Esophagus mucosa (tissue), 1 donor: ENCODE data around the gene C11orf68. TPM values are rescaled to one million over a fixed set of nuclear protein-coding genes. Genes with fewer than 3 reads are reported as not detected.
"Not testable (repeated sequence)": the region's sequence is repeated elsewhere in the genome, so short reads cannot be mapped to it uniquely, and the experiment has no call there.

Source experiments
- ATAC-seq: fragments of 200-7000 bp; cut with Tn5 transposase; one replicate; pipeline ENCODE4 v1.9.1; 2020
- total RNA-seq: library from RNA; stranded (reverse); gene quantifications from one replicate; pipeline ENCODE4 v1.2.4, GENCODE V29; 2023
- donor health status: DM: yes; HTN: yes; CAD: no.

Gene C11orf68
- 16.9 TPM for total RNA-seq

GRCh38 chr11:65918211-65919140, at the start of gene C11orf68:
Gene C11orf68, minus strand, starts transcription at chr11:65919062. Its CDS starts 31 bp downstream, at chr11:65919031.
- no peak for ATAC-seq

DNA sequence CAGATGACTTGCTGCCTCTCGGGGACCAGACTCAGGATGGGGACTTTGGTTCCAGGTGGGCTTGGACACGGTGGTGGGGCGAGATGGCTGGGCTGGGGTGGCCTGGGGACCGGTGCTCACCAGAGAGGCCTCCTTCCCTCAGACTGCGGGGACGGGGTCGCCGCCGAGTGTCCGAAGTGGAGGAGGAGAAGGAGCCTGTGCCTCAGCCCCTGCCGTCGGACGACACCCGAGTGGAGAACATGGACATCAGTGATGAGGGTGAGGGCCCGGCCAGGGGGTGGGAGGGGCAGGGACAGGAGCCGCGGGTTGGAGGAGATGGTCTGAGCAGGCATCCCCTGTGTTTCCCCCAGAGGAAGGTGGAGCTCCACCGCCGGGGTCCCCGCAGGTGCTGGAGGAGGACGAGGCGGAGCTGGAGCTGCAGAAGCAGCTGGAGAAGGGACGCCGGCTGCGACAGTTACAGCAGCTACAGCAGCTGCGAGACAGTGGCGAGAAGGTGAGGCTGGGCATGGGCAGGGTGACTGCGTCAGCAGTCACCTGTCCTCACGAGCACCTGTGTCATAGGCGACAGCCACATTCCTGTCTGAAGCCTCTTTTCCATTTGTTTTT, 48.6 kb upstream of the C11orf68 start:
- no peak for ATAC-seq

- no peak for ATAC-seq
These were observed 47.3 kb upstream of the C11orf68 start for GRCh38 chr11:65965986-65966762.

GRCh38 chr11:65964906-65965305, 46.0 kb upstream of the C11orf68 start:
- ATAC-seq: no peak

GRCh38 chr11:65962141-65962564, 43.3 kb upstream of the C11orf68 start:
- peak; percentile 15 for ATAC-seq

- ATAC-seq: peak; percentile 91
These were observed 42.6 kb upstream of the C11orf68 start, which contains the start of gene SART1 for GRCh38 chr11:65961267-65962140. Gene SART1, plus strand, starts transcription at chr11:65961734. Its CDS starts 47 bp downstream, at chr11:65961781.

DNA sequence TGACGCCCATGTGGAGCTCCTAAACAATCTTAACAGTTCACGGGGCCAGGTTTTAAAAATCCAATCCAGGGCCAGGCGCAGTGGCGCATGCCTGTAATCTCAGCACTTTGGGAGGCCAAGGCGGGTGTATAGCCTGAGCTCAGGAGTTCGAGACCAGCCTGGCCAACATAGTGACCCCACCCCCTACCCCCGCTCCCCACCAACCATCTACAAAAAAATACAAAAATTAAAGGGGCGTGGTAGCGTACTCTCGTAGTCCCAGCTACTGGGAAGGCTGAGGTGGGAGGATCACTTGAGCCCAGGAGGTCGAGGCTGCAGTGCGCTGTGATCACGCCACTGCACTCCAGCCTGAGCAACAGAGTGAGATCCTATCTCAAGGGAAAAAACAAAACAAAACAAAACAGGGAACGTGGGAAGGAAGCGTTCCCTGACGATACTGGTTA, 42.0 kb upstream of the C11orf68 start:
- no peak for ATAC-seq

DNA sequence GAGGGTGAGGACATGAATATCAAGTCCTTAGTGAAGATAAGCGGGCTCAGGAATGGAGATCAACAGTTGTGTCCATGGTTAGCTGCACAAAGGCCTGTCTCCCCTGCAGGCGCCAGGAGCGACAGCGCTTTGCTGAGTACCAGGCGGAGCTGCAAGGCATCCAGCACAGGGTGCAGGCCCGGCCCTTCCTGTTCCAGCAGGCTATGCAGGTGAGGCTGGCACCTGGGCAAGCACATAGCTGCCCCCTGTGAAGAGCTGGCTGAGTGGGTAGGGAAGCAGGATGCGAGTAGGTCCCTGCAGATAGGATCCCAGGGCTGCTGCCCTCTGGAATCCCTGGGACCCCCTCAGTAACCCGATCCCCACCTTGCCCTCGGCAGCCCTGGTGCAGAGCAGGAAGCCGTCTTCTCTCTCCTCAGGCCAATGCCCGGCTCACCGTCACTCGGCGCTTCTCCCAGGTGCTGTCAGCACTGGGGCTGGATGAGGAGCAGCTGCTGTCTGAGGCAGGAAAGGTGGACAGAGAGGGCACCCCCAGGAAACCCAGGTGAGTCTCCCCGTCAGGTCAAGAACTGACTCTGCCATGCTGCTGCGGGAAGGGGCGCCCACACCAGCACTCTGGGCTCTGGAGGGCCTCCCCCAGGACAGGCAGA, 40.0 kb upstream of the C11orf68 start:
- no peak for ATAC-seq

GRCh38 chr11:65958291-65958690, 39.4 kb upstream of the C11orf68 start:
- ATAC-seq: no peak

DNA sequence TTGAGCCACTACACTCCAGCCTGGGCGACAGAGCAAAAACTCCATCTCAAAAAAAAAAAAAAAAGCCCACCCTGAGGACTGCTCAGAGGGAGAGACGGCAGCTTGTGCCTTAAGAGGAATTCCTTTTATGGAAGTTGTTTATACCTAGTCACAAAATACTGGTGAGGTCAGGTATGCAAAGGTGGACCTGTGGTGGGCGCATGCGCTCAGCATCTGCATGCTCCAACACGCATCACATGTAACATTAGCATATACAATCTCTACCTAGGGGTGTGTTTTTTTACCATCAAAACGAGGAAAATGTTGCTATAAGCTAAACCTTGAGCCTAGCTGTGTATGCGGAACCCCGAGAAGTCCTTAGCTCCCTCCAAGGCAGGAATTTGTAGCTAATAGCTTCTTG, 35.9 kb upstream of the C11orf68 start:
- ATAC-seq: no peak

DNA sequence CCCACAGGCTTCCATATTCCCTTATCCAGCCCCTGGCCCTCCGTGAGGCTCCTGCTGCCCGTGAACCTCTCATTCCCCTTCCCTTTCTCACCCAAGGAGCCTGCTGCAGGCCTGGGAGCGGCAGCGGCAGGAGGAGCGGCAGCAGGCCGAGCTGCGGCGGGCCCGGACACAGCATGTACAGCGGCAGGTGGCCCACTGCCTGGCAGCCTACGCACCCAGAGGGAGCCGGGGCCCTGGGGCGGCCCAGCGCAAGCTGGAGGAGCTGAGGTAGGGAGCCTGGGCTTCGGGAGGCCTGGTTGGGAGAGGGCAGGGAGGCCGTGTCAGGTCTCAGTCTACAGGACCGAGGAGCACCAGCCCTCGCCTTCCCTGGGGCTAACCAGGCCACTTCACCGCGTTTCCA, 34.6 kb upstream of the C11orf68 start:
- ATAC-seq: no peak

DNA sequence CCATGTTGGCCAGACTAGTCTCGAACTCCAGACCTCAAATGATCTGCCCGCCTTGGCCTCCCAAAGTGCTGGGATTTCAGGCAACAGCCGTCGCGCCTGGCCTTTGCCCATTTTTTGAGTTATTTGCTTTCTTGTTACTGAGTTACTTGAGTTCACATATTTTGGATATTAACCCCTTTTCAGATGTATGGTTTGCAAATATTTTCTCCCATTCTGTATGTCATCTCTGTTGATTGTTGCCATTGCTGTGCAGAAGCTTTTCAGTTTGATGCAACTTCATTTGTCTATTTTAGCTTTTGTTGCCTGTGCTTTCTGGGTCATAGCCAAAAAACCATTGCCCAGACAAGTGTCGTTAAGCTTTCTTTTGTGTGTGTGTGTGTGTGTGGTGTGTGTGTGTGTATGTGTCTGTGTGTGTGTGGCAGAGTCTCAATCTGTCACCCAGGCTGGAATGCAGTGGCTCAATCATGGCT, 33.2 kb upstream of the C11orf68 start:
- ATAC-seq: peak; percentile 79

GRCh38 chr11:65951641-65952040, 32.8 kb upstream of the C11orf68 start:
- peak; percentile 33 for ATAC-seq

DNA sequence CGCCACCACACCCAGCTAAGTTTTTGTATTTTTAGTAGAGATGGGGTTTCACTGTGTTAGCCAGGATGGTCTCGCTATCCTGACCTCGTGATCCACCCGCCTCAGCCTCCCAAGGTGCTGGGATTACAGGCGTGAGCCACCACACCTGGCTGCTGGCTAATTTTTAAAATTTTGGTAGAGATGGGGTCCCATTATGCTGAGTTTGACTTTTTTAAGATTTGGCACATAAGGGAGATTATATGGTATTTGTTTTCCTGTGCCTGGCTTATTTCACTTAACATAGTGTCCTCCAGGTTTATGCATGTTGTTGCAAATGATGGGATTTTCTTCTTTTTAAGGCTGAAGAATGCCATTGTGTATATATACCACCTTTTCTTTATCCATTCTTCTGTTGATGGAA, 31.8 kb upstream of the C11orf68 start:
- ATAC-seq: not testable (repeated sequence)

DNA sequence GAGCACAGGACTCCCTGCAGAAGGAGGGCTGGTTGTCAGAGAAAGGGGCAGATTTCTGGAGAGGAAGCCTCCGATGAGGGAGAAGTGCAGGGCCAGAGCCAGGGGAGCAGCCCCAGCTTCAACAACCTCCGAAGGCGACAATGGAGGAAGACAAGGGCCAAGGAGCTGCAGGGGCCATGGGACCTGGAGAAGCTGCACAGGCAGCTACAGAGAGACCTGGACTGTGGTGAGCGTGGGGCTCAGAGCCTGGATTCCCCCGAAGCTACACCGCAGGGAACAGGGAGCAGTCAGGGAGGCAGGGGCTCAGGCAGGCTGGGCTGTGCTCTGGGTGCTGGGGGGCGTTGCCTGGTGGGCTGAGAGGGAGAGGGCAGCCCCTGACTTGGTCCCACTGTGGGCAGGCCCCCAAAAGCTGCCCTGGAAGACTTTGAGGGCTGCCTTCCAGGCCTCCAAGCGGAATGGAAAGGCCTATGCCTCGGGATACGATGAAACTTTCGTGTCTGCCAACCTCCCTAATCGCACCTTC, 28.8 kb upstream of the C11orf68 start:
- no peak for ATAC-seq

GRCh38 chr11:65947133-65947532, 28.3 kb upstream of the C11orf68 start:
- ATAC-seq: no peak

- ATAC-seq: no peak
These were observed 27.8 kb upstream of the C11orf68 start for GRCh38 chr11:65946655-65947054.

- ATAC-seq: no peak
These were observed 27.2 kb upstream of the C11orf68 start for GRCh38 chr11:65945941-65946558.

GRCh38 chr11:65945430-65945911, 26.6 kb upstream of the C11orf68 start, which contains the start of gene TSGA10IP:
Gene TSGA10IP, plus strand, starts transcription at chr11:65945480. Its CDS starts 196 bp downstream, at chr11:65945676.
- no peak for ATAC-seq

DNA sequence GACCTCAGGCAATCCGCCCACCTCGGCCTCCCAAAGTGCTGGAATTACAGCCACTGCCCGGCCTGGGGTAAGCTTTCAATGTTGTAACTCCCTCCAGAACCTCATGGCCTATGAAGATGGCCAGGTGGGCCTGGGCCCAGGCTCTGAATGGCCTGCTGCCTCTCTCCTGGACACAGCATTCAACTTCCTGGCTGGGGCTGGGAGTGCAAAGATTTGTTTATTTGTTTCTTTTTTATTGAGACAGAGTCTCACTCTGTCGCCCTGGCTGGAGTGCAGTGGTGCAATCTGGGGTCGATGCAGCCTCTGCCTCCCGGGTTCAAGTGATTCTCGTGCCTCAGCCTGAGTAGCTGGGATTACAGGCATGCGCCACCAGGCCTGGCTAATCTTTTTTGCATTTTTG, 25.9 kb upstream of the C11orf68 start:
- no peak for ATAC-seq
